Esophagus muscularis mucosa (tissue), 4 donors: ENCODE data around the gene TACC2. TPM values are rescaled to one million over a fixed set of nuclear protein-coding genes. Genes with fewer than 3 reads are reported as not detected.

Source experiments
- DNase-seq: peaks from one replicate; pipeline ENCODE4 v3.0.0-alpha.2; 2017; ENCODE audit errors: extremely low spot score
- H3K27ac ChIP-seq, 4 donors: fragments of 200-600 bp; sonication (generic); replicated peaks in 1 of 4; 1 replicate in 3 of 4; 2 replicates in 1 of 4; pipeline ENCODE4 v1.5.1; 2016 to 2019; ENCODE audit warnings: mild to moderate bottlenecking in 1 of 4
- H3K27me3 ChIP-seq, 4 donors: fragments of 200-600 bp; sonication (generic); one replicate each; pipeline versions ENCODE4 v1.5.1 to v1.6.0; 2016 to 2019
- H3K36me3 ChIP-seq, 4 donors: fragments of 200-600 bp; sonication (generic); one replicate each; pipeline ENCODE4 v1.5.1; 2016 to 2019
- H3K4me1 ChIP-seq, 4 donors: fragments of 200-600 bp; sonication (generic); one replicate each; pipeline ENCODE4 v1.5.1; 2016 to 2019
- H3K4me3 ChIP-seq, 4 donors: fragments of 200-600 bp; sonication (generic); 1 replicate in 2 of 4; 2 replicates in 2 of 4; pipeline ENCODE4 v1.5.1; 2016 to 2019; ENCODE audit warnings: mild to moderate bottlenecking in 4 of 4, moderate library complexity in 1 of 4
- H3K9me3 ChIP-seq, 4 donors: fragments of 200-600 bp; sonication (generic); 1 replicate in 3 of 4; 2 replicates in 1 of 4; pipeline ENCODE4 v1.5.1; 2016 to 2019
- EP300 ChIP-seq: sonication (generic); formaldehyde crosslinking; IDR thresholded peaks from one replicate; pipeline ENCODE4 v1.6.1; 2017; ENCODE audit warnings: antibody characterized with exemption
- POLR2A ChIP-seq: fragments of 450-650 bp; IDR thresholded peaks from one replicate; pipeline ENCODE4 v1.6.1; 2017; ENCODE audit warnings: antibody characterized with exemption, moderate library complexity, mild to moderate bottlenecking, low read depth
- POLR2AphosphoS5 ChIP-seq, 2 donors: sonication (generic); formaldehyde crosslinking; IDR thresholded peaks; one replicate each; pipeline ENCODE4 v1.6.1; 2017; ENCODE audit warnings: antibody characterized with exemption in 2 of 2
- WGBS: methylation state at CpG from one replicate; pipeline ENCODE4 v1.1.5; 2018; 5-methylcytosine and 5-hydroxymethylcytosine counted together
- intact Hi-C: fragments of 100-400 bp; cut with DNase I; formaldehyde crosslinking; loops from one replicate; pipeline ENCODE4 v1.15.1; 2023
- total RNA-seq, 4 donors: library from RNA; depleted of rRNA; stranded (reverse); fragments of >200 nt; gene quantifications; one replicate each; pipeline versions ENCODE4 v1.1.0 to v1.2.1, GENCODE V29; 2016
- TF ChIP-seq, protein P1 (sequence below), 3 experiments: fragments of 200-600 bp in 2 of 3; fragments of 450-650 bp in 1 of 3; sonication (generic) in 2 of 3; IDR thresholded peaks; one replicate each; pipeline ENCODE4 v1.5.1; 2017 to 2019; ENCODE audit warnings: antibody characterized with exemption in 3 of 3, mild to moderate bottlenecking in 2 of 3, moderate library complexity in 1 of 3

TACC2 gene
- total RNA-seq, 4 donors from 2014 or later, result 53.7 to 99.4 (median 75.6) TPM

DNA sequence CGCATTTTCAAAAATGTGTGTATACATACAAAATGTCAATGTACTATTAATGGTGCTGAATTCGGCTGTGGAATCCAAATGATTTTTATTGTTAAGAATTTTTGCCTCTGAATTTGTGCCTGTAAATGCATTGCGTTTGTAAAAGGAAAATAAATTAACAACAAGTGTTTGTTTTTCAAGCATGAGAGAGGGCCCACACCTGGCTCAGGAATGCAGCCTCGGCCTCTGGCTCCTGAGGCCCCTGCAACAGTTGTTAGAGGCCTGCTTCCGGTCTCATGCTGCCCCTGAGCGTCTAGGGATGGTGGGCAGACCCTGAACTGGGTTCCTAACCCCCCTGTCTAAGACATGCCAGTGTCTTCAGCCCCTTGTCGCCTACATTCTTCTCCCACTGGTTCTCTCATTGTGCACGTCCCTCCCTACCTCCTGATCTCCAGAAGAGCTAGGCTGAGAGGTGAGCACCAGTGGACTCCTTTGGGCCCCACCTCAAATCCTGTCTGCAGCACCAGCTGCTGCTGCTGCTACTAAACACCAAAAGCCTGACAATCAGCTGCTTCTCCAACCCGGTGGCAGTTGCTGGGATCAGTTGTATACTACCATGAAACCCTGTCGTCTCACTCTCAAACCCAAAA, 280.2 kb downstream of the TACC2 start:
- H3K9me3 ChIP-seq, result no peaks in the 10 kb centered on the region
- DNase-seq, result no peak
- peaks cover 10 to 13% (median 12%) of the 10 kb centered on the region in 4 donors for H3K4me1 ChIP-seq
- intact Hi-C loops, result loop anchor here (10.0 kb wide), 1 partner anchor 214 kb away; no protein-coding TSS in a partner anchor
- no peak overlapping the region for H3K27ac ChIP-seq
- H3K36me3 ChIP-seq, result peaks cover 0 to 52% (median 10%) of the 10 kb centered on the region in 4 donors
- no peak overlapping the region for H3K4me3 ChIP-seq
- H3K27me3 ChIP-seq, result no peaks in the 10 kb centered on the region
- TF ChIP-seq, protein P1, sequence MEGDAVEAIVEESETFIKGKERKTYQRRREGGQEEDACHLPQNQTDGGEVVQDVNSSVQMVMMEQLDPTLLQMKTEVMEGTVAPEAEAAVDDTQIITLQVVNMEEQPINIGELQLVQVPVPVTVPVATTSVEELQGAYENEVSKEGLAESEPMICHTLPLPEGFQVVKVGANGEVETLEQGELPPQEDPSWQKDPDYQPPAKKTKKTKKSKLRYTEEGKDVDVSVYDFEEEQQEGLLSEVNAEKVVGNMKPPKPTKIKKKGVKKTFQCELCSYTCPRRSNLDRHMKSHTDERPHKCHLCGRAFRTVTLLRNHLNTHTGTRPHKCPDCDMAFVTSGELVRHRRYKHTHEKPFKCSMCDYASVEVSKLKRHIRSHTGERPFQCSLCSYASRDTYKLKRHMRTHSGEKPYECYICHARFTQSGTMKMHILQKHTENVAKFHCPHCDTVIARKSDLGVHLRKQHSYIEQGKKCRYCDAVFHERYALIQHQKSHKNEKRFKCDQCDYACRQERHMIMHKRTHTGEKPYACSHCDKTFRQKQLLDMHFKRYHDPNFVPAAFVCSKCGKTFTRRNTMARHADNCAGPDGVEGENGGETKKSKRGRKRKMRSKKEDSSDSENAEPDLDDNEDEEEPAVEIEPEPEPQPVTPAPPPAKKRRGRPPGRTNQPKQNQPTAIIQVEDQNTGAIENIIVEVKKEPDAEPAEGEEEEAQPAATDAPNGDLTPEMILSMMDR (IDR thresholded peaks at IDR 0.05), result no peak
- TF ChIP-seq POLR2A (no peak), EP300 (no peak), POLR2AphosphoS5 (IDR thresholded peaks at IDR 0.05) (no peak)
- WGBS, result 63% methylated on average over 8 of the region's 10 CpGs

- TF ChIP-seq POLR2AphosphoS5 (IDR thresholded peaks at IDR 0.05) (no peak), EP300 (no peak), POLR2A (no peak)
- TF ChIP-seq, protein P1 (IDR thresholded peaks at IDR 0.05), result no peak
- Histone ChIP-seq H3K9me3 (no peaks in the 10 kb centered on the region), H3K27ac (no peak within 1 kb of the TSS), H3K36me3 (peaks cover 0 to 41% (median 10%) of the 10 kb centered on the region in 4 donors), H3K4me3 (no peak within 1 kb of the TSS), H3K4me1 (peaks cover 3 to 9% (median 6%) of the 10 kb centered on the region in 4 donors), H3K27me3 (no peaks in the 10 kb centered on the region)
- WGBS, result 100% methylated on average over 2 of the region's 5 CpGs
- intact Hi-C loops, result no loop called here
- no peak for DNase-seq
Measured at GRCh38 chr10:122271076-122271475, 282.1 kb downstream of the TACC2 start, which contains the start of gene BTBD16. Gene BTBD16 (plus strand): TSS chr10:122271296. CDS start chr10:122275082, 3,786 bp downstream.

DNA sequence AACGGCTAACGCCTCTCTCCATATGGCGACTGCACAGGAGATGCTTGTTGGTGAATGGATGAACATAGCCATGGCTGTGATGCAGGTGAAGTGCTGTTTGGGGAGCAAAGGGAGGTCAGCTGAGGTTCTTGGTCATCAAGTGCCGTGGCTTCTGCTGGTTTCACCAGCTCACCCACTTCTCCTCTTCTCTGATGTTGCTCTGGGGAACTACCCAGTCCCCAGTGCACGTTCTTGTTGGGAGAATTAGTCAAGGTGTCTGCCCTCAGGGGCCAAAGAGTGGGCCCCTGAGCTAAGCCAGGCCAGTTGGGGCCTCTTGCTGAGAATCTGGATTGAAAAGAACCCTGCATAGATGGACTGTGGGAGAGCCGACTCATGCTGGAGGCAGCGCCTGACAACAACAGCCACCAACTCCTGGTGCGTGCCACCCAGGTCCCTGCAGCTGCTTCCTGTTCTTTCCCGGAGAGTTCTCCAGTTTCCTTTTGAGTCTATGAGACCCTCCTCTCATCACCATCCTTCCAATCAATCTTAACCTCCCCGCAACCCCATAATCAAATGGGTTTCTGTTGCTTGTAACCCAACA, 285.1 kb downstream of the TACC2 start:
- DNase-seq, result no peak
- WGBS, result 88% methylated on average over 10 of the region's 10 CpGs
- Histone ChIP-seq H3K9me3 (no peaks in the 10 kb centered on the region), H3K4me3 (no peak overlapping the region), H3K36me3 (peaks cover 0 to 21% (median 10%) of the 10 kb centered on the region in 4 donors), H3K27me3 (no peaks in the 10 kb centered on the region), H3K27ac (no peak overlapping the region), H3K4me1 (no peaks in the 10 kb centered on the region)
- intact Hi-C loops, result no loop called here
- TF ChIP-seq EP300, result no peak
- no peak for TF ChIP-seq POLR2AphosphoS5 (IDR thresholded peaks at IDR 0.05)
- TF ChIP-seq POLR2A, result no peak
- TF ChIP-seq, protein P1 (IDR thresholded peaks at IDR 0.05), result no peak

DNA sequence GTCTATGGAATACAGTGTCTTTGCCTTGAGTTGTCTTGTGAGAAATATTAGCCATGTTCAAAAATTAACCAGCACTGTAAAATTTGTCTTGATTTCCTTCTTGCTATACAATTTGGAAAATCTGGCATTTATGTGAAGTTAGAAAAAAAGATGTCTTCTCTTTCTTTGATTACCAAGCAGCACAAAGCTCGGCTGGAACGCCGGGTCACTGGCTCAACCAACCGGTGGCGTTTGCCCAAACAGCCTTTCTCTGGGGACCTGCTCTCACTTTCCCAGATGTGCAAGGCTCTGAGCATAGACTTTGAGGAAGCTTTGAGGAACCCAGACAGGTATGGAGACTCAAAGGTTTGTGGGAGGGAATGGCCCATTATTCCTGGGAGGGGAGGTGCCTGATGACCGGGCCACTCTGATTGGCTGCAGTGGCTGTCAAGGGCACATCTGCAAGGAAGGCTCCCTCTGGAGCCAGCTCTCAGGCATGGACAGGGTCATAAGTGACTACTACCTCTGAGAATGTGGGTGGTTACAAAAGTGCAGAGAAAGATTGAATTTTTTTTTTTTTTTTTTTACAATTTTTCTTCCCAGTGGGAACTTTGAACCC, 287.7 kb downstream of the TACC2 start:
- H3K4me3 ChIP-seq, result no peak overlapping the region
- TF ChIP-seq POLR2A (no peak), POLR2AphosphoS5 (IDR thresholded peaks at IDR 0.05) (no peak), EP300 (no peak)
- TF ChIP-seq, protein P1 (IDR thresholded peaks at IDR 0.05), result no peak
- no peak for DNase-seq
- peaks cover 0 to 5% (median 0%) of the 10 kb centered on the region in 4 donors for H3K36me3 ChIP-seq
- H3K9me3 ChIP-seq, result no peaks in the 10 kb centered on the region
- intact Hi-C loops, result loop anchor here (5.0 kb wide), 1 partner anchor 426 kb away; no protein-coding TSS in a partner anchor
- H3K27me3 ChIP-seq, result no peaks in the 10 kb centered on the region
- no peaks in the 10 kb centered on the region for H3K4me1 ChIP-seq
- 89% methylated on average over 6 of the region's 6 CpGs for WGBS
- no peak overlapping the region for H3K27ac ChIP-seq
